ENCODE results near the gene HSPA9. TPM values are rescaled to one million over a fixed set of nuclear protein-coding genes. Genes with fewer than 3 reads are reported as not detected.

Gene HSPA9
- 184 TPM for total RNA-seq

DNA sequence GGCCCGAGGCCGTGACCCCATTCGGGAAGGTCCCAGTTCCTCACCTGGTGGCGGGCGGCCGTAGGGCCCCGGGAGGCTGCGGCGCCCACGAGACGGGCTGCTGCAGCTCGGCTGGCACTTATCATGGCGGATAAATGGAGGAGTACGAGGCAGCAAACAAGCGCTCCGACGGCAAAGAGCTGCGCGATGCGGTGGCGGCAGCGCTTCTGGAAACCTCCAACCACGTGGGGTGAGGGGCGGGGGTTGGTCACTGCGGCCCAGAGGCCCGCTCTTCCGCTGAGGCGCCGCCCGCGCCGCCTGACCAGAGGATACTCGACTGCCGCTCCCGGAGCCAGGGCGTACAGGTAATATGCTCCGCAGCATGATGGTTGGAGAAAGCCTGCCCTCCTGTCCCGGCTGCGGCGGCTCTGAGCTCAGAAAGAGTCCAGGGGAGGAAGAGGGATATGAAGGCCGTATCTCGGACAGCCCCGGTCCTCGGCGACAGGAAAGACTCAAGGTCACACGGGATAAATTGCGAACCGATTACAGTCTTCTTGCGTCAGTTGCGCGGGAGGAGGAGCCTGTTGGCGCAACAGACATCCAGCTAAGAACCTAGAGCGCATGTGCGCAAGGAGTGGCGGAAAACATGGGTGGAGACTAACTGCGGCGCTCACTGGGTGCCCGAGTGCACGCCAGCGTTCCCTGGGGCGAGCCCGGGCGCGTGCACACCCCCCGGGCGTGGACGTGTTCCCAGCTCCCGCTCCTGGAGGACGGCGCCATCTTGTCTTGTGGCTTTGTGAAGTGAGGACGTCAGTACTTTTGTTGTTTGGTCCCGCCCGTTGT lies at the start of gene HSPA9:
Gene HSPA9, minus strand, starts transcription at position 208 of the 822 bp plus-strand sequence. Its CDS starts 83 bp downstream, at position 125.

GRCh38 chr5:138542956-138543729 lies 32.1 kb downstream of the HSPA9 start, which contains the start of gene ETF1:
Gene ETF1, minus strand, starts transcription at chr5:138543236. Its CDS starts 318 bp downstream, at chr5:138542918.

Small RNA genes within 50 kb of the gene (small RNA-seq; reads per million reads assigned to genes)
- gene RF00154 (ENCODE audit: low replicate concordance) (9.8 reads per million, percentile 90 among the genes with 10 or more reads in this experiment), gene RF01210 (ENCODE audit: low replicate concordance) (not detected), gene SNORD63 (ENCODE audit: low replicate concordance) (202 reads per million, percentile 96 among the genes with 10 or more reads in this experiment)

Other genes with a start within 250 kb of the HSPA9 start
- gene CDC25C, start 243.6 kb downstream of the HSPA9 start, total RNA-seq = 2.2 TPM
- gene FAM53C, start 237.1 kb downstream of the HSPA9 start, total RNA-seq = 25.7 TPM
- 105 TPM for gene KDM3B, start 222.7 kb downstream of the HSPA9 start, total RNA-seq
- gene REEP2, start 136.3 kb downstream of the HSPA9 start, total RNA-seq = 88.3 TPM
- 0.94 TPM for gene EGR1, start 109.9 kb downstream of the HSPA9 start, total RNA-seq
- gene ETF1, start 32.2 kb downstream of the HSPA9 start, total RNA-seq = 60.4 TPM
- gene CTNNA1, start 178.0 kb upstream of the HSPA9 start, total RNA-seq = 261 TPM